ENCODE results near the gene ZNF296. TPM values are rescaled to one million over a fixed set of nuclear protein-coding genes. Genes with fewer than 3 reads are reported as not detected.

ZNF296 gene
- polyA plus RNA-seq, 1 donor (not counting 4 experiments of a cell fraction or from before 2014, with no cell fraction given): 0.25 TPM

DNA sequence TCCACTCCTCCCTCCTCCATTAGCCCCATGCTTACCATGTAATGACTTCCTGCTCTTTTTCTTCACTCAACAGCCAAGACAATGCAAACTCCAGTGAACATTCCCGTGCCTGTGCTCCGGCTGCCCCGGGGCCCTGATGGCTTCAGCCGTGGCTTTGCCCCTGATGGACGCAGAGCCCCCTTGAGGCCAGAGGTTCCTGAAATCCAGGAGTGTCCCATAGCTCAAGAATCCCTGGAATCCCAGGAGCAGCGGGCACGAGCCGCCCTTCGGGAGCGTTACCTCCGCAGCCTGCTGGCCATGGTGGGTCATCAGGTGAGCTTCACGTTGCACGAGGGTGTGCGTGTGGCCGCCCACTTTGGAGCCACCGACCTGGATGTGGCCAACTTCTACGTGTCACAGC is 13.8 kb upstream of the ZNF296 start:
- dilution Hi-C loops (cut with MboI; ENCODE audit: extremely low pct_ligation_motif_present, low sequenced_read_pairs): no loop called here
- Histone ChIP-seq H2AFZ (ENCODE audit: control insufficient read depth, low read length) (no peak overlapping the region), H3K9me1 (ENCODE audit: control insufficient read depth, extremely low read depth, insufficient read depth, low read length) (peaks cover 2% of the 10 kb centered on the region), H3K4me3 (ENCODE audit: control insufficient read depth in 2 of 3, extremely low read depth in 1 of 3, insufficient read depth in 2 of 3, low read depth in 1 of 3, low read length in 3 of 3) (no peak overlapping the region), H3K9ac (ENCODE audit: control insufficient read depth, extremely low read depth, insufficient read depth, low read length) (no peak overlapping the region), H3K4me2 (ENCODE audit: control insufficient read depth, extremely low read depth, insufficient read depth, low read depth, low read length) (no peak overlapping the region), H3K36me3 (ENCODE audit: control insufficient read depth in 2 of 2, extremely low read depth in 1 of 2, insufficient read depth in 2 of 2, low read length in 2 of 2) (peaks cover 8 to 11% of the 10 kb centered on the region in 2 experiments), H3K4me1 (ENCODE audit: control insufficient read depth, extremely low read depth, insufficient read depth, low read length) (peaks cover 23% of the 10 kb centered on the region), H3K27ac (ENCODE audit: control insufficient read depth, insufficient read depth, low read length) (no peak overlapping the region), H3K79me2 (ENCODE audit: control insufficient read depth, insufficient read depth, low read length) (peaks cover 37% of the 10 kb centered on the region), H3K27me3 (ENCODE audit: control insufficient read depth, extremely low read depth, insufficient read depth, low read length) (no peaks in the 10 kb centered on the region), H3K9me3 (ENCODE audit: control insufficient read depth, low read depth, low read length) (no peaks in the 10 kb centered on the region), H4K20me1 (ENCODE audit: control insufficient read depth, extremely low read depth, insufficient read depth, low read length) (no peaks in the 10 kb centered on the region)
- FAIRE-seq (no peak), DNase-seq (ENCODE audit: low read depth, low spot score) (no peak)
- TF ChIP-seq, protein P1, sequence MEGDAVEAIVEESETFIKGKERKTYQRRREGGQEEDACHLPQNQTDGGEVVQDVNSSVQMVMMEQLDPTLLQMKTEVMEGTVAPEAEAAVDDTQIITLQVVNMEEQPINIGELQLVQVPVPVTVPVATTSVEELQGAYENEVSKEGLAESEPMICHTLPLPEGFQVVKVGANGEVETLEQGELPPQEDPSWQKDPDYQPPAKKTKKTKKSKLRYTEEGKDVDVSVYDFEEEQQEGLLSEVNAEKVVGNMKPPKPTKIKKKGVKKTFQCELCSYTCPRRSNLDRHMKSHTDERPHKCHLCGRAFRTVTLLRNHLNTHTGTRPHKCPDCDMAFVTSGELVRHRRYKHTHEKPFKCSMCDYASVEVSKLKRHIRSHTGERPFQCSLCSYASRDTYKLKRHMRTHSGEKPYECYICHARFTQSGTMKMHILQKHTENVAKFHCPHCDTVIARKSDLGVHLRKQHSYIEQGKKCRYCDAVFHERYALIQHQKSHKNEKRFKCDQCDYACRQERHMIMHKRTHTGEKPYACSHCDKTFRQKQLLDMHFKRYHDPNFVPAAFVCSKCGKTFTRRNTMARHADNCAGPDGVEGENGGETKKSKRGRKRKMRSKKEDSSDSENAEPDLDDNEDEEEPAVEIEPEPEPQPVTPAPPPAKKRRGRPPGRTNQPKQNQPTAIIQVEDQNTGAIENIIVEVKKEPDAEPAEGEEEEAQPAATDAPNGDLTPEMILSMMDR (optimal IDR thresholded peaks at IDR 0.05 in 1 of 3, IDR thresholded peaks at IDR 0.05 in 1 of 3, conservative IDR thresholded peaks at IDR 0.05 in 1 of 3; ENCODE audit: extremely low read depth in 1 of 3, insufficient read depth in 2 of 3, low read length in 3 of 3): no peak
- no peak for TF ChIP-seq EZH2 (IDR thresholded peaks at IDR 0.05; ENCODE audit: low read length)

DNA sequence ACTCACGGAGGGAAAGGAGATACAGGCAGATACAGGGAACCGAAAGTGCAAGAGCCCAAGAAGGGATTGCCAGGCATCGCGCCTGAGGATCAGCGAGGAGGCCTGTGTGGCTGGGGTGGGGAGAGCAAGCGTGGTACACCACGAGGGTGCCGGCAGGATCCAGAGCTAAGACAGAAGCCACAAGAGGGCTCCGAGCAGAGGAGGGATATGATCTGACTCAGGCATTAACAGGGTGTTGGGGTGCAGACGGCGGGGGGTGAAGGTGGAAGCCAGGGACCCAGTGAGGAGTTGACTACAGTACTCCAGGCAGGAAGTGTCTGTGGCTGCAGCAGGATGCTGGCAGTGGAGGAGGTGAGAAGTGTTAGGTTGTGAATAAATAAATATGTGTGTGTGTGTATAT is 11.3 kb upstream of the ZNF296 start:
- no peak for TF ChIP-seq EZH2 (IDR thresholded peaks at IDR 0.05; ENCODE audit: low read length)
- TF ChIP-seq, protein P1 (optimal IDR thresholded peaks at IDR 0.05 in 1 of 3, IDR thresholded peaks at IDR 0.05 in 1 of 3, conservative IDR thresholded peaks at IDR 0.05 in 1 of 3; ENCODE audit: extremely low read depth in 1 of 3, insufficient read depth in 2 of 3, low read length in 3 of 3): no peak

More for the DNA sequence above, 11.3 kb upstream of the ZNF296 start:
- no peaks in the 10 kb centered on the region for H3K9me3 ChIP-seq (ENCODE audit: control insufficient read depth, low read depth, low read length)
- H3K4me3 ChIP-seq (ENCODE audit: control insufficient read depth in 2 of 3, extremely low read depth in 1 of 3, insufficient read depth in 2 of 3, low read depth in 1 of 3, low read length in 3 of 3): no peak overlapping the region
- no peaks in the 10 kb centered on the region for H3K9me1 ChIP-seq (ENCODE audit: control insufficient read depth, extremely low read depth, insufficient read depth, low read length)
- peaks cover 28% of the 10 kb centered on the region for H3K79me2 ChIP-seq (ENCODE audit: control insufficient read depth, insufficient read depth, low read length)
- dilution Hi-C loops (cut with MboI; ENCODE audit: extremely low pct_ligation_motif_present, low sequenced_read_pairs): no loop called here
- no peak overlapping the region for H3K4me2 ChIP-seq (ENCODE audit: control insufficient read depth, extremely low read depth, insufficient read depth, low read depth, low read length)
- H2AFZ ChIP-seq (ENCODE audit: control insufficient read depth, low read length): no peak overlapping the region
- H3K9ac ChIP-seq (ENCODE audit: control insufficient read depth, extremely low read depth, insufficient read depth, low read length): no peak overlapping the region
- H3K27ac ChIP-seq (ENCODE audit: control insufficient read depth, insufficient read depth, low read length): no peak overlapping the region
- FAIRE-seq: no peak
- peaks cover 10% of the 10 kb centered on the region for H3K4me1 ChIP-seq (ENCODE audit: control insufficient read depth, extremely low read depth, insufficient read depth, low read length)
- peaks cover 6 to 12% of the 10 kb centered on the region in 2 experiments for H3K36me3 ChIP-seq (ENCODE audit: control insufficient read depth in 2 of 2, extremely low read depth in 1 of 2, insufficient read depth in 2 of 2, low read length in 2 of 2)
- H4K20me1 ChIP-seq (ENCODE audit: control insufficient read depth, extremely low read depth, insufficient read depth, low read length): no peaks in the 10 kb centered on the region
- H3K27me3 ChIP-seq (ENCODE audit: control insufficient read depth, extremely low read depth, insufficient read depth, low read length): no peaks in the 10 kb centered on the region
- no peak for DNase-seq (ENCODE audit: low read depth, low spot score)

Data from keratinocyte (primary cell).